DOHH2 (cell line): ENCODE data around the gene PPP1R14C.

Experiments used
- H3F3A ChIP-seq: fragments of 200-600 bp; sonication (generic), shearing (Covaris generic); 2 replicates; pipeline ENCODE4 v1.6.0; 2016; ENCODE audit warnings: antibody characterized with exemption, mild to moderate bottlenecking; ENCODE audit not compliant: control insufficient read depth, insufficient read depth
- H3K27ac ChIP-seq: fragments of 200-600 bp; sonication (generic); 2 replicates; pipeline ENCODE4 v1.5.1; 2014; ENCODE audit warnings: low read depth, mild to moderate bottlenecking, low read length, moderate library complexity
- H3K27me3 ChIP-seq: fragments of 200-600 bp; sonication (generic); 2 replicates; pipeline ENCODE4 v1.6.1; 2014; ENCODE audit warnings: mild to moderate bottlenecking, low read length, mixed read lengths; ENCODE audit not compliant: control insufficient read depth
- H3K36me3 ChIP-seq: fragments of 200-600 bp; sonication (generic); 2 replicates; pipeline ENCODE4 v1.6.1; 2014; ENCODE audit warnings: mild to moderate bottlenecking, low read length, moderate library complexity, mixed read lengths; ENCODE audit not compliant: control insufficient read depth
- H3K4me1 ChIP-seq: fragments of 200-600 bp; sonication (generic); 2 replicates; pipeline ENCODE4 v1.6.1; 2014; ENCODE audit warnings: mild to moderate bottlenecking, low read length, mixed read lengths; ENCODE audit not compliant: control insufficient read depth
- H3K4me2 ChIP-seq: fragments of 200-600 bp; sonication (generic); 2 replicates; pipeline ENCODE4 v1.6.0; 2014; ENCODE audit warnings: mild to moderate bottlenecking, low read length, moderate library complexity
- H3K4me3 ChIP-seq: fragments of 200-600 bp; sonication (generic); 2 replicates; pipeline ENCODE4 v1.5.1; 2014; ENCODE audit warnings: mild to moderate bottlenecking, low read length, mixed read lengths
- H3K79me2 ChIP-seq: fragments of 200-600 bp; sonication (generic); 2 replicates; pipeline ENCODE4 v1.6.1; 2014; ENCODE audit warnings: mild to moderate bottlenecking, low read length, mixed read lengths; ENCODE audit not compliant: control insufficient read depth
- H3K9me2 ChIP-seq: fragments of 200-600 bp; sonication (generic); replicated peaks from 2 replicates; pipeline ENCODE4 v1.6.1; 2014; ENCODE audit warnings: mild to moderate bottlenecking, low read length, mixed read lengths; ENCODE audit not compliant: control insufficient read depth
- H3K9me3 ChIP-seq: fragments of 200-600 bp; sonication (generic); 2 replicates; pipeline ENCODE4 v1.6.1; 2014; ENCODE audit warnings: antibody characterized with exemption, low read length, mixed read lengths; ENCODE audit not compliant: control insufficient read depth, insufficient read depth
- H4K20me1 ChIP-seq: fragments of 200-600 bp; sonication (generic); 2 replicates; pipeline ENCODE4 v1.6.0; 2014; ENCODE audit warnings: low read depth, mild to moderate bottlenecking, antibody characterized with exemption, low read length, moderate library complexity; ENCODE audit not compliant: control insufficient read depth, insufficient read depth
- EZH2phosphoT487 ChIP-seq: fragments of 200-600 bp; sonication (generic); IDR thresholded peaks from 2 replicates; pipeline ENCODE4 v1.6.1; 2017; ENCODE audit warnings: borderline replicate concordance, mild to moderate bottlenecking, antibody characterized with exemption, low read length, moderate library complexity, mixed read lengths
- TF ChIP-seq, protein P1 (sequence below): fragments of 200-600 bp; sonication (generic); IDR thresholded peaks from one replicate; pipeline ENCODE4 v1.5.1; 2014; ENCODE audit warnings: antibody characterized with exemption, mild to moderate bottlenecking, low read depth, low read length; ENCODE audit not compliant: poor library complexity, severe bottlenecking

The PPP1R14C gene

GRCh38 chr6:150203871-150204545 is 61.2 kb downstream of the PPP1R14C start:
- H3F3A ChIP-seq: no peaks in the 10 kb centered on the region

GRCh38 chr6:150204705-150205472 is 62.0 kb downstream of the PPP1R14C start:
- Histone ChIP-seq H4K20me1 (no peaks in the 10 kb centered on the region), H3K79me2 (no peaks in the 10 kb centered on the region), H3K4me3 (no peak overlapping the region), H3K27ac (no peak overlapping the region), H3K27me3 (no peaks in the 10 kb centered on the region), H3K9me3 (no peaks in the 10 kb centered on the region), H3K36me3 (no peaks in the 10 kb centered on the region), H3K4me2 (no peak overlapping the region), H3K4me1 (no peaks in the 10 kb centered on the region), H3F3A (no peaks in the 10 kb centered on the region), H3K9me2 (no peaks in the 10 kb centered on the region)
- TF ChIP-seq, protein P1, sequence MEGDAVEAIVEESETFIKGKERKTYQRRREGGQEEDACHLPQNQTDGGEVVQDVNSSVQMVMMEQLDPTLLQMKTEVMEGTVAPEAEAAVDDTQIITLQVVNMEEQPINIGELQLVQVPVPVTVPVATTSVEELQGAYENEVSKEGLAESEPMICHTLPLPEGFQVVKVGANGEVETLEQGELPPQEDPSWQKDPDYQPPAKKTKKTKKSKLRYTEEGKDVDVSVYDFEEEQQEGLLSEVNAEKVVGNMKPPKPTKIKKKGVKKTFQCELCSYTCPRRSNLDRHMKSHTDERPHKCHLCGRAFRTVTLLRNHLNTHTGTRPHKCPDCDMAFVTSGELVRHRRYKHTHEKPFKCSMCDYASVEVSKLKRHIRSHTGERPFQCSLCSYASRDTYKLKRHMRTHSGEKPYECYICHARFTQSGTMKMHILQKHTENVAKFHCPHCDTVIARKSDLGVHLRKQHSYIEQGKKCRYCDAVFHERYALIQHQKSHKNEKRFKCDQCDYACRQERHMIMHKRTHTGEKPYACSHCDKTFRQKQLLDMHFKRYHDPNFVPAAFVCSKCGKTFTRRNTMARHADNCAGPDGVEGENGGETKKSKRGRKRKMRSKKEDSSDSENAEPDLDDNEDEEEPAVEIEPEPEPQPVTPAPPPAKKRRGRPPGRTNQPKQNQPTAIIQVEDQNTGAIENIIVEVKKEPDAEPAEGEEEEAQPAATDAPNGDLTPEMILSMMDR: no peak
- TF ChIP-seq EZH2phosphoT487: no peak

More at GRCh38 chr6:150203871-150204545, 61.2 kb downstream of the PPP1R14C start:
- Histone ChIP-seq H3K36me3 (no peaks in the 10 kb centered on the region), H3K9me3 (no peaks in the 10 kb centered on the region), H3K79me2 (no peaks in the 10 kb centered on the region), H3K4me3 (no peak overlapping the region), H3K4me1 (no peaks in the 10 kb centered on the region), H3K4me2 (no peak overlapping the region), H4K20me1 (no peaks in the 10 kb centered on the region), H3K9me2 (no peaks in the 10 kb centered on the region), H3K27ac (no peak overlapping the region), H3K27me3 (no peaks in the 10 kb centered on the region)
- TF ChIP-seq EZH2phosphoT487: no peak
- TF ChIP-seq, protein P1: no peak

DNA sequence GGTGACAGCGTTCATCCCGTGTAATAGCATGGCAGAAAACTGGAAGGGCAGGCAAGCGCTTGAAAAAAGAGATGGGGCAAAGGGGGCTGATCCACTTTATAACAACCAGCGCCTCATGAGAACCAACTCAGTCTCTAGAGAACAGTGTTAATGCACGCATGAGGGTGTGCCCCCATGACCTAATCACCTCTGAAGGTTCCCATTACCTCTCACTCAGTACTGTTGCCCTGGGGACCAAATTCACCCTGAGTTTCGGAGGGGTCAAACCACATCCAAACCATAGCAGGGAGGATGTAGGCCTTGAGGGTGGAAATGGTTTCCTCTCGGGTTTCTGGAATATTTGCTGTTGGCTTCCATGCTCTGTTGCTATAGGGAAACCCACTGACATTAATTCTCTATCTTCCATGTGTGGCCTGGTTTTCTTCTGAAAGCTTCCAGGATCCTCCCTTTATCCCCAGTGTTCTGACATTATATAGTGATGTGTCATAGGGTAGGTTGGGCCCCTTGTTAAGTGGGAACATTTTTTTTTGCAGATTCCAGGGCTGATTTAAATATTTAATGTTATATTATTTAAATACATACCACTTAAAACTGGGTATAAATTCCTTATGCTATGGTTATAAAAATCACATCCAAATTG is 65.2 kb downstream of the PPP1R14C start:
- H3K4me2 ChIP-seq: no peak overlapping the region
- no peaks in the 10 kb centered on the region for H3K36me3 ChIP-seq
- no peaks in the 10 kb centered on the region for H3F3A ChIP-seq
- no peak overlapping the region for H3K4me3 ChIP-seq
- no peaks in the 10 kb centered on the region for H3K79me2 ChIP-seq
- no peak overlapping the region for H3K27ac ChIP-seq
- no peaks in the 10 kb centered on the region for H3K27me3 ChIP-seq
- H4K20me1 ChIP-seq: no peaks in the 10 kb centered on the region
- H3K4me1 ChIP-seq: peaks cover 9% of the 10 kb centered on the region
- no peaks in the 10 kb centered on the region for H3K9me3 ChIP-seq
- H3K9me2 ChIP-seq: no peaks in the 10 kb centered on the region
- TF ChIP-seq, protein P1: no peak
- TF ChIP-seq EZH2phosphoT487: no peak
